ENCODE results near the gene BICD1. TPM values are rescaled to one million over a fixed set of nuclear protein-coding genes. Genes with fewer than 3 reads are reported as not detected.
A peak's percentile ranks its signal among the peaks of the same experiment; 100 is the strongest.

BICD1 gene
- total RNA-seq, 2 donors from 2014 or later = 7.8 to 15.7 TPM

- Mint-ChIP-seq H3K9me3 (no peaks in the 10 kb centered on the region), H3K4me1 (peaks cover 2% of the 10 kb centered on the region), H3K36me3 (ENCODE audit: low read depth) (no peaks in the 10 kb centered on the region), H3K27me3 (no peaks in the 10 kb centered on the region), H3K27ac (no peak overlapping the region), H3K4me3 (no peak overlapping the region)
- ATAC-seq (replicated peaks) = no peak
Measured at GRCh38 chr12:32248441-32249140, 141.9 kb downstream of the BICD1 start.

- no peaks in the 10 kb centered on the region for H3K9me3 Mint-ChIP-seq
- no peaks in the 10 kb centered on the region for H3K36me3 Mint-ChIP-seq (ENCODE audit: low read depth)
- H3K4me1 Mint-ChIP-seq = peaks cover 8% of the 10 kb centered on the region
- ATAC-seq (replicated peaks) = no peak
- no peak overlapping the region for H3K27ac Mint-ChIP-seq
- no peaks in the 10 kb centered on the region for H3K27me3 Mint-ChIP-seq
- H3K4me3 Mint-ChIP-seq = no peak overlapping the region
Measured at GRCh38 chr12:32249777-32250176, 143.1 kb downstream of the BICD1 start.

- H3K9me3 Mint-ChIP-seq = no peaks in the 10 kb centered on the region
- H3K4me1 Mint-ChIP-seq = peaks cover 8% of the 10 kb centered on the region
- no peaks in the 10 kb centered on the region for H3K36me3 Mint-ChIP-seq (ENCODE audit: low read depth)
- no peak overlapping the region for H3K27ac Mint-ChIP-seq
- no peaks in the 10 kb centered on the region for H3K27me3 Mint-ChIP-seq
- no peak overlapping the region for H3K4me3 Mint-ChIP-seq
- ATAC-seq (replicated peaks) = peak; percentile 45
Measured at GRCh38 chr12:32252199-32253073, 145.8 kb downstream of the BICD1 start.

GRCh38 chr12:32253154-32253790 lies 146.6 kb downstream of the BICD1 start:
- H3K4me3 Mint-ChIP-seq = no peak overlapping the region
- H3K27ac Mint-ChIP-seq = no peak overlapping the region
- peaks cover 9% of the 10 kb centered on the region for H3K4me1 Mint-ChIP-seq
- no peak for ATAC-seq (replicated peaks)
- no peaks in the 10 kb centered on the region for H3K9me3 Mint-ChIP-seq
- no peaks in the 10 kb centered on the region for H3K27me3 Mint-ChIP-seq
- H3K36me3 Mint-ChIP-seq (ENCODE audit: low read depth) = no peaks in the 10 kb centered on the region

GRCh38 chr12:32254260-32254956 lies 147.8 kb downstream of the BICD1 start:
- Mint-ChIP-seq H3K27ac (no peak overlapping the region), H3K9me3 (no peaks in the 10 kb centered on the region), H3K27me3 (no peaks in the 10 kb centered on the region), H3K4me1 (peaks cover 12% of the 10 kb centered on the region), H3K36me3 (ENCODE audit: low read depth) (no peaks in the 10 kb centered on the region), H3K4me3 (no peak overlapping the region)
- ATAC-seq (replicated peaks) = no peak

GRCh38 chr12:32255588-32255987 lies 148.9 kb downstream of the BICD1 start:
- no peaks in the 10 kb centered on the region for H3K9me3 Mint-ChIP-seq
- H3K4me3 Mint-ChIP-seq = no peak overlapping the region
- peaks cover 12% of the 10 kb centered on the region for H3K4me1 Mint-ChIP-seq
- no peak for ATAC-seq (replicated peaks)
- no peaks in the 10 kb centered on the region for H3K36me3 Mint-ChIP-seq (ENCODE audit: low read depth)
- H3K27me3 Mint-ChIP-seq = no peaks in the 10 kb centered on the region
- H3K27ac Mint-ChIP-seq = no peak overlapping the region

GRCh38 chr12:32257695-32258496 lies 151.2 kb downstream of the BICD1 start:
- H3K27me3 Mint-ChIP-seq = no peaks in the 10 kb centered on the region
- peak overlapping the region; percentile 11 for H3K27ac Mint-ChIP-seq
- ATAC-seq (replicated peaks) = peak; percentile 79
- no peak overlapping the region for H3K4me3 Mint-ChIP-seq
- H3K4me1 Mint-ChIP-seq = peaks cover 12% of the 10 kb centered on the region
- no peaks in the 10 kb centered on the region for H3K9me3 Mint-ChIP-seq
- H3K36me3 Mint-ChIP-seq (ENCODE audit: low read depth) = no peaks in the 10 kb centered on the region

- Mint-ChIP-seq H3K27me3 (no peaks in the 10 kb centered on the region), H3K27ac (no peak overlapping the region), H3K36me3 (ENCODE audit: low read depth) (no peaks in the 10 kb centered on the region), H3K9me3 (no peaks in the 10 kb centered on the region), H3K4me3 (no peak overlapping the region), H3K4me1 (peaks cover 4% of the 10 kb centered on the region)
- no peak for ATAC-seq (replicated peaks)
Measured at GRCh38 chr12:32260696-32261095, 154.0 kb downstream of the BICD1 start.

- no peak overlapping the region for H3K27ac Mint-ChIP-seq
- H3K4me1 Mint-ChIP-seq = peaks cover 4% of the 10 kb centered on the region
- no peak for ATAC-seq (replicated peaks)
- no peak overlapping the region for H3K4me3 Mint-ChIP-seq
- H3K36me3 Mint-ChIP-seq (ENCODE audit: low read depth) = no peaks in the 10 kb centered on the region
- no peaks in the 10 kb centered on the region for H3K9me3 Mint-ChIP-seq
- H3K27me3 Mint-ChIP-seq = no peaks in the 10 kb centered on the region
Measured at GRCh38 chr12:32261638-32262037, 155.0 kb downstream of the BICD1 start.

- ATAC-seq (replicated peaks) = no peak
- no peak overlapping the region for H3K4me3 Mint-ChIP-seq
- H3K9me3 Mint-ChIP-seq = no peaks in the 10 kb centered on the region
Measured at GRCh38 chr12:32264961-32265360, 158.3 kb downstream of the BICD1 start.

GRCh38 chr12:32265456-32265855 lies 158.8 kb downstream of the BICD1 start:
- no peak overlapping the region for H3K27ac Mint-ChIP-seq
- no peaks in the 10 kb centered on the region for H3K9me3 Mint-ChIP-seq
- H3K4me3 Mint-ChIP-seq = no peak overlapping the region
- no peaks in the 10 kb centered on the region for H3K27me3 Mint-ChIP-seq
- no peak for ATAC-seq (replicated peaks)
- H3K4me1 Mint-ChIP-seq = no peaks in the 10 kb centered on the region
- H3K36me3 Mint-ChIP-seq (ENCODE audit: low read depth) = no peaks in the 10 kb centered on the region

More at GRCh38 chr12:32264961-32265360, 158.3 kb downstream of the BICD1 start:
- H3K4me1 Mint-ChIP-seq = no peaks in the 10 kb centered on the region
- no peak overlapping the region for H3K27ac Mint-ChIP-seq
- H3K36me3 Mint-ChIP-seq (ENCODE audit: low read depth) = no peaks in the 10 kb centered on the region
- H3K27me3 Mint-ChIP-seq = no peaks in the 10 kb centered on the region

GRCh38 chr12:32265951-32266350 lies 159.3 kb downstream of the BICD1 start:
- no peak overlapping the region for H3K4me3 Mint-ChIP-seq
- no peaks in the 10 kb centered on the region for H3K27me3 Mint-ChIP-seq
- no peak overlapping the region for H3K27ac Mint-ChIP-seq
- H3K36me3 Mint-ChIP-seq (ENCODE audit: low read depth) = no peaks in the 10 kb centered on the region
- no peaks in the 10 kb centered on the region for H3K9me3 Mint-ChIP-seq
- no peak for ATAC-seq (replicated peaks)
- no peaks in the 10 kb centered on the region for H3K4me1 Mint-ChIP-seq

GRCh38 chr12:32266756-32267155 lies 160.1 kb downstream of the BICD1 start:
- no peak for ATAC-seq (replicated peaks)
- Mint-ChIP-seq H3K27ac (no peak overlapping the region), H3K9me3 (no peaks in the 10 kb centered on the region), H3K4me3 (no peak overlapping the region), H3K4me1 (no peaks in the 10 kb centered on the region), H3K36me3 (ENCODE audit: low read depth) (no peaks in the 10 kb centered on the region), H3K27me3 (no peaks in the 10 kb centered on the region)
